GM13977 (cell line): ENCODE results near the gene LEMD1.
"Not testable (repeated sequence)": the region's sequence is repeated elsewhere in the genome, so short reads cannot be mapped to it uniquely, and the experiment has no call there.

Source experiments
- DNase-seq: peaks from one replicate; pipeline ENCODE4 v3.0.0; 2012; ENCODE audit warnings: low spot score
- CTCF ChIP-seq: IDR thresholded peaks from 2 replicates; pipeline ENCODE4 v1.5.1; 2012; ENCODE audit warnings: mild to moderate bottlenecking, control low read depth; ENCODE audit not compliant: insufficient read depth; ENCODE audit errors: extremely low read depth, missing control alignments
- in situ Hi-C: fragments of 300-500 bp; cut with MboI; formaldehyde crosslinking; loops from one replicate; pipeline ENCODE4 v1.12.0; 2022; ENCODE audit warnings: low sequenced_read_pairs, low pct_unique_long_range_greater_than_20kb, mixed read lengths, inconsistent platforms; ENCODE audit not compliant: unreplicated experiment

LEMD1 gene

GRCh38 chr1:205396967-205397616 is 24.8 kb downstream of the LEMD1 start:
- in situ Hi-C loops: no loop called here
- TF ChIP-seq CTCF: peak; percentile 39
- peak; percentile 48 for DNase-seq

DNA sequence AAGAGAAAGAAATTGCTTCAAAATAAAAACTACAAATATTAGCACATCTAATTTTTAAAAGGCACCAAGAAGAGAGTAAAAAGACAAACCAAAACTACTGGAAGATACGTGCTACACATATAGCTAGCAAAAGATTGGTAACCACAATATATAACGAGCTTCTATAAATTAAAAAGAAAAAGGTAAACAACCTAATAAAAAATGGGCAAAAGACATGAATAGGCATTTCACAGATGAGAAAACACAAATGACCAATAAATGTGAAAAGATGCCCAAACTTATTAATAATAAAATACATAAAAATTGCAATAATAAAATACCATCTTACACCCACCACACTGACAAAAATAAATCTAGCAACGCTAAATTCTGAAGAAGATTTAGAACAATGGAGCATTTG is 26.2 kb downstream of the LEMD1 start:
- DNase-seq: no peak
- in situ Hi-C loops: no loop called here
- TF ChIP-seq CTCF: no peak

GRCh38 chr1:205392650-205393049 is 29.2 kb downstream of the LEMD1 start:
- no peak for TF ChIP-seq CTCF
- DNase-seq: no peak
- in situ Hi-C loops: no loop called here

- in situ Hi-C loops: no loop called here
- DNase-seq: no peak
- TF ChIP-seq CTCF: no peak
Measured at GRCh38 chr1:205391386-205391785, 30.5 kb downstream of the LEMD1 start.

- no peak for TF ChIP-seq CTCF
- in situ Hi-C loops: no loop called here
- no peak for DNase-seq
Measured at GRCh38 chr1:205387845-205388244, 34.0 kb downstream of the LEMD1 start.

- in situ Hi-C loops, DNase-seq: not testable (repeated sequence)
Measured at GRCh38 chr1:205382990-205383389, 38.9 kb downstream of the LEMD1 start.

DNA sequence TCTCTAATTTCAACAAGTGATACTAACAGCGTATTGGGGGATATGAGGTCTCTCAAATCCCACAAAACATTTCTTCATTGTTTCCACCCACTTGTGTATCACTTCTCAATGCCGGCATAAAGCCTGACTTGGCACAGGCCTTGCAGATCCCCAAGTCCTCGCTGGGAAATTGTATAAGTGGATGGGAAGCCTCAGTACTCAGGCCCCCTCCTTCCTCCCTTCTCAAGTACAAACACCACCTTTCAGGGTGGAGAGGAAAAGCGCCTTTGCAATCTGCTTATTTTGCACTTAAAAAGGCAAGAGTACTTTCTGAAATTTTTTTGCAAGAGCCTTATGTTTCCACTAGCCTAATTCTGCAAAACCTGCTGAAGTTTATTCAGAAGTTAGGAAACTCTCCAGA is 39.3 kb downstream of the LEMD1 start:
- in situ Hi-C loops: no loop called here
- TF ChIP-seq CTCF: no peak
- no peak for DNase-seq
